Colonic mucosa (tissue), 4 donors: Measurements from ENCODE around the gene UQCRQ. TPM values are rescaled to one million over a fixed set of nuclear protein-coding genes. Genes with fewer than 3 reads are reported as not detected.

Source experiments
- DNase-seq: peaks from one replicate; pipeline ENCODE4 v3.0.0-alpha.2; 2020
- H3K27ac ChIP-seq: fragments of 200-600 bp; one replicate; pipeline ENCODE4 v1.8.0; 2021
- H3K27me3 ChIP-seq: fragments of 200-600 bp; one replicate; pipeline ENCODE4 v1.8.0; 2021
- H3K36me3 ChIP-seq: fragments of 200-600 bp; one replicate; pipeline ENCODE4 v1.8.0; 2021
- H3K4me1 ChIP-seq: fragments of 200-600 bp; one replicate; pipeline ENCODE4 v1.8.0; 2021; ENCODE audit warnings: mild to moderate bottlenecking
- H3K4me3 ChIP-seq: fragments of 200-600 bp; one replicate; pipeline ENCODE4 v1.8.0; 2021
- H3K9ac ChIP-seq, 2 donors: one replicate each; pipeline ENCODE4 v1.7.0; 2013; ENCODE audit warnings: control low read depth in 2 of 2, low read depth in 2 of 2, low read length in 2 of 2
- H3K9me3 ChIP-seq: fragments of 200-600 bp; one replicate; pipeline ENCODE4 v1.8.0; 2021
- CTCF ChIP-seq: fragments of 200-600 bp; IDR thresholded peaks from one replicate; pipeline ENCODE4 v1.8.0; 2022; ENCODE audit warnings: antibody characterized with exemption, mild to moderate bottlenecking
- intact Hi-C: fragments of 100-400 bp; cut with DNase I; formaldehyde crosslinking; loops from one replicate; pipeline ENCODE4 v1.14.1; 2022
- total RNA-seq, 2 donors: library from RNA; stranded (reverse); fragmentation: NEBNext Ultra II Directional in 1 of 2; extraction: Animal tissue kit (Norgen Biotek cat#: 25700) in 1 of 2; gene quantifications; one replicate each; pipeline ENCODE4 v1.2.1, GENCODE V29; 2021
- donor health status: healthy.
- donor health status: DM: no; HTN: no; CAD: no.
- donor health status: DM: no; HTN: no; CAD: no.

Gene UQCRQ
- total RNA-seq, 2 donors from 2014 or later, result 885 to 920 TPM

DNA sequence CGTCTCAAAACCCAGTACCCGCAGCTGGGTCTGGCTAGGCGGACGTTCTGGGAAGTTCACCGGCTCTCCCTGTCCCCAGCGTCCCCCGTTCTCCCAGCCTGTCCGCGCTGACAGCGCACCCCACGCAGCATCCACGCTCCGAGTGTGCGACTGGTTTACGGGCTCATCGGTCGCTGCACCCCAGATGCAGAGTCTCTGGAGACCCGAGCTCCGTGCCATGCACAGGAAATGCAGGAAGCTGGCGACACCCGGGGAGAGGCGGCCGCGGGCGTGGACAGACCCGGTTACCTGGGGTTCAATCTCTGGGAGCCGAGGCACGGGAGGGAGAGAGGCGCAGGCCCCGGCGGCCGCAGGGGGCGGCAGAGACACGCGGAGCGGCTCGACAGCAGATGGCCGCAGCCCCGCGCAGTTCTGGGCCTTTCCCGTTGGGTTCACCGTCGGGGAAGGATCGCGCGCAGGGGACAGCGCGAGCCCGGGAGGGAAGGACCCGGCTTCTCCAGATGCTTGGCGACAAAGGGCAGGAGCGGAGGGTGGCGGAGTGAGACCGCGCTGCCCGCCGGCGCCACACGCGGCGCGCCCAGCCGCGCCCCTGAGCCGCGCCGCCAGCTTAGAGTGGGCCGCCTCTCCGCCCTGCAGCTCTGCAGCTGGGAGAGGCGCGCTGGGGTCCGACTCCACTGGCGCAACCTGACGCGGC lies 36.6 kb upstream of the UQCRQ start:
- peak; percentile 91 for TF ChIP-seq CTCF
- Histone ChIP-seq H3K4me3 (peak overlapping the region; percentile 85), H3K9ac (peak overlapping the region; percentile 93 to 97), H3K9me3 (no peaks in the 10 kb centered on the region), H3K4me1 (no peaks in the 10 kb centered on the region), H3K27ac (peak overlapping the region; percentile 96), H3K27me3 (no peaks in the 10 kb centered on the region), H3K36me3 (no peaks in the 10 kb centered on the region)
- peak; percentile 84 for DNase-seq
- intact Hi-C loops, result loop anchor here (5.0 to 10.0 kb wide), 4 partner anchors 37 to 445 kb away; partner anchors contain the start of genes GDF9 and UQCRQ

- H3K36me3 ChIP-seq, result no peaks in the 10 kb centered on the region
- intact Hi-C loops, result loop anchor here (5.0 kb wide), 2 partner anchors 37 to 52 kb away; partner anchors contain the start of genes GDF9 and UQCRQ
- H3K9ac ChIP-seq, result peak within 1 kb of the TSS; percentile 93 to 97
- peak; percentile 78 for DNase-seq
- TF ChIP-seq CTCF, result no peak
- H3K27me3 ChIP-seq, result no peaks in the 10 kb centered on the region
- H3K4me3 ChIP-seq, result peak within 1 kb of the TSS; percentile 85
- no peaks in the 10 kb centered on the region for H3K9me3 ChIP-seq
- H3K27ac ChIP-seq, result peak within 1 kb of the TSS; percentile 96
- no peaks in the 10 kb centered on the region for H3K4me1 ChIP-seq
These were observed 35.9 kb upstream of the UQCRQ start, which contains the start of gene SHROOM1 for GRCh38 chr5:132830436-132831094. TSS of gene SHROOM1 (minus strand) at chr5:132830647. CDS start at chr5:132826140, 4,507 bp downstream.

DNA sequence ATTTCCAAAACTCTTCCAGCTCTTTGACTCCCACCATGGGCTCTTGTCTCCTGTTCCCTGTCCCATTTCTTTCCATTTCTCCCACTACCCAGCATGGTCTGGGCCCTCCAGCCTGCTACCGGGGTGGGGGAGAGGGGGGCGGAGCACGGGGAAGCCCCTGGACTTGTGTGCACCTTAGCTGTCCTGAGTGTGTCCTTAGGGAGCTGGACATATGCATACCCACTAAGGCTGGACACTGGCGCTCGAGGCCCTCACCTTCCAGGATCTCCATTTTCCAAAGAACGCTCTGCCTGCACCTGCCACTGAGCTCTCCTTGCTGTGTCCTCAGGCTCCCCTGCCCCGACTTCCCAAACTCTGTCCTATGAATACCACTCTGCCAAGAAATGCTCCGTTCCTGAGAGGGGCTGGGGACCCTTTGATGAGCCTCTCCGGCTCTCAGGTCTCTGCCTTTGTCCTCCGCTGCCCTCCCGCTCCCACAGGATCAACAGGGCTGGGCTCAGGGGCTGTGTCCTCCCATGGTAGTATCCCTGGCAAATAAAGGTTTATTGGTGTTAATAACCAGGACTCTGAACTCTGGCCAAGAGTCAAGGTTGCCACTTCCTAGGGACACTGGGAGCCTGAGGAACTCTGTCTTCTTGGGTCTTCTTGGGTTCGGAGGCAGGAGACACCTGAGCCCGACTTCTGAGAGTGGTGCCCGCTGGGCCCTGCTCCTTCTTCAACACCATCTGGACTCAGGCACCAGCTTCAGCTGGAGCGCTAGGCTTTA lies 35.2 kb upstream of the UQCRQ start:
- Histone ChIP-seq H3K27ac (peak overlapping the region; percentile 96), H3K36me3 (no peaks in the 10 kb centered on the region), H3K4me1 (no peaks in the 10 kb centered on the region), H3K9ac (peak overlapping the region; percentile 93 to 97), H3K9me3 (no peaks in the 10 kb centered on the region), H3K27me3 (no peaks in the 10 kb centered on the region), H3K4me3 (peak overlapping the region; percentile 85)
- DNase-seq, result peak; percentile 71
- intact Hi-C loops, result loop anchor here (5.0 kb wide), 2 partner anchors 36 to 51 kb away; partner anchors contain the start of genes GDF9 and UQCRQ
- no peak for TF ChIP-seq CTCF

- Histone ChIP-seq H3K4me3 (no peak overlapping the region), H3K36me3 (no peaks in the 10 kb centered on the region), H3K27me3 (no peaks in the 10 kb centered on the region), H3K9ac (no peak overlapping the region), H3K9me3 (no peaks in the 10 kb centered on the region), H3K4me1 (peaks cover 7% of the 10 kb centered on the region), H3K27ac (no peak overlapping the region)
- intact Hi-C loops, result loop anchor here (5.0 kb wide), 2 partner anchors 35 to 50 kb away; partner anchors contain the start of genes GDF9 and UQCRQ
- no peak for TF ChIP-seq CTCF
- no peak for DNase-seq
These were observed 33.8 kb upstream of the UQCRQ start for GRCh38 chr5:132832612-132833011.

- Histone ChIP-seq H3K4me3 (no peak overlapping the region), H3K4me1 (peaks cover 17% of the 10 kb centered on the region), H3K9ac (no peak overlapping the region), H3K27ac (no peak overlapping the region), H3K36me3 (no peaks in the 10 kb centered on the region), H3K27me3 (no peaks in the 10 kb centered on the region), H3K9me3 (no peaks in the 10 kb centered on the region)
- TF ChIP-seq CTCF, result no peak
- no peak for DNase-seq
- intact Hi-C loops, result loop anchor here (5.0 kb wide), 2 partner anchors 33 to 48 kb away; partner anchors contain the start of genes GDF9 and UQCRQ
These were observed 32.4 kb upstream of the UQCRQ start for GRCh38 chr5:132834057-132834456.
